GM12878 (cell line): Measurements from ENCODE around the gene SKIDA1. TPM values are rescaled to one million over a fixed set of nuclear protein-coding genes. Genes with fewer than 3 reads are reported as not detected.

Experiments used
- ATF7 ChIP-seq: fragments of 450-650 bp; IDR thresholded peaks from 2 replicates; pipeline ENCODE4 v1.6.1; 2016; ENCODE audit warnings: low read depth, mild to moderate bottlenecking
- BMI1 ChIP-seq: fragments of 450-650 bp; IDR thresholded peaks from 2 replicates; pipeline ENCODE4 v1.6.1; 2016; ENCODE audit warnings: mild to moderate bottlenecking, moderate library complexity, borderline replicate concordance
- CBFB ChIP-seq: IDR thresholded peaks from 2 replicates; pipeline ENCODE4 v1.6.1; 2016; ENCODE audit warnings: antibody characterized with exemption, low read depth
- CHD4 ChIP-seq: fragments of 200-600 bp; sonication (generic); IDR thresholded peaks from 2 replicates; pipeline ENCODE4 v1.6.1; 2016; ENCODE audit warnings: mild to moderate bottlenecking
- CREM ChIP-seq: IDR thresholded peaks from 2 replicates; pipeline ENCODE4 v1.6.1; 2014; ENCODE audit warnings: antibody characterized with exemption, low read depth
- EED ChIP-seq: sonication (generic); IDR thresholded peaks from 2 replicates; pipeline ENCODE4 v1.6.1; 2016; ENCODE audit warnings: antibody characterized with exemption, low read depth
- FOS ChIP-seq: IDR thresholded peaks from 3 replicates; pipeline ENCODE4 v1.6.1; 2011; ENCODE audit warnings: borderline replicate concordance; ENCODE audit not compliant: insufficient read length; ENCODE audit errors: extremely low read depth
- HCFC1 ChIP-seq: fragments of 150-350 bp; IDR thresholded peaks from 2 replicates; pipeline ENCODE4 v1.6.1; 2014; ENCODE audit warnings: low read length
- HDAC2 ChIP-seq: fragments of 200-600 bp; sonication (generic); IDR thresholded peaks from 2 replicates; pipeline ENCODE4 v1.6.1; 2017
- HDAC6 ChIP-seq: fragments of 200-600 bp; sonication (generic); IDR thresholded peaks from one replicate; pipeline ENCODE4 v1.8.0; 2017; ENCODE audit warnings: antibody characterized with exemption; ENCODE audit not compliant: unreplicated experiment
- MLLT1 ChIP-seq: fragments of 450-650 bp; IDR thresholded peaks from 2 replicates; pipeline ENCODE4 v1.6.1; 2016; ENCODE audit warnings: mild to moderate bottlenecking
- MXI1 ChIP-seq: fragments of 150-350 bp; IDR thresholded peaks from 2 replicates; pipeline ENCODE4 v1.6.1; 2011; ENCODE audit warnings: low read depth, mild to moderate bottlenecking, inconsistent platforms, low read length, improper control_type of control experiment
- RB1 ChIP-seq: fragments of 450-650 bp; formaldehyde crosslinking; IDR thresholded peaks from 2 replicates; pipeline ENCODE4 v1.6.1; 2017; ENCODE audit warnings: mild to moderate bottlenecking, borderline replicate concordance
- RUNX3 ChIP-seq: IDR thresholded peaks from 2 replicates; pipeline ENCODE4 v1.6.1; 2012; ENCODE audit warnings: low read length, inconsistent platforms
- SKIL ChIP-seq: fragments of 450-650 bp; IDR thresholded peaks from 2 replicates; pipeline ENCODE4 v1.6.1; 2017; ENCODE audit warnings: mild to moderate bottlenecking, low read depth, inconsistent platforms; ENCODE audit not compliant: poor library complexity, severe bottlenecking
- SMAD5 ChIP-seq: IDR thresholded peaks from 2 replicates; pipeline ENCODE4 v1.6.1; 2016; ENCODE audit warnings: antibody characterized with exemption, low read depth
- SREBF2 ChIP-seq: IDR thresholded peaks from 2 replicates; pipeline ENCODE4 v1.6.1; 2012; ENCODE audit warnings: mild to moderate bottlenecking, low read length
- TBL1XR1 ChIP-seq: IDR thresholded peaks from 2 replicates; pipeline ENCODE4 v1.6.1; 2012; ENCODE audit warnings: low read depth, low read length, improper control_type of control experiment
- TCF12 ChIP-seq: IDR thresholded peaks from 2 replicates; pipeline ENCODE4 v1.6.1; 2011; ENCODE audit warnings: low read depth, mild to moderate bottlenecking, low read length
- ZNF217 ChIP-seq: fragments of 450-650 bp; IDR thresholded peaks from 2 replicates; pipeline ENCODE4 v1.6.1; 2017; ENCODE audit warnings: antibody characterized with exemption, mild to moderate bottlenecking
- ZNF592 ChIP-seq: fragments of 450-650 bp; IDR thresholded peaks from 2 replicates; pipeline ENCODE4 v1.6.1; 2017; ENCODE audit warnings: mild to moderate bottlenecking, moderate library complexity
- ZSCAN29 ChIP-seq: fragments of 450-650 bp; IDR thresholded peaks from 2 replicates; pipeline ENCODE4 v1.6.1; 2017; ENCODE audit warnings: mild to moderate bottlenecking, moderate library complexity
- polyA plus RNA-seq, 11 experiments: library from polyadenylated mRNA; depleted of rRNA in 4 of 11; unstranded in 6 of 11; stranded (reverse) in 5 of 11; fragments of >200 nt; fragmentation: Nextera tagmentation in 4 of 11; fragmentation: Illumina TruSeq in 1 of 11; extraction: Ambion mirVana in 4 of 11; extraction: Trizol in 1 of 11; gene quantifications; 1 replicate in 1 of 11; 2 replicates in 10 of 11; pipeline versions ENCODE4 v1.2.1 to v1.2.3, GENCODE V29; 2011 to 2016; ENCODE audit warnings: inconsistent platforms in 2 of 11, missing spikeins in 2 of 11, low read depth in 1 of 11
- total RNA-seq, 4 experiments: library from RNA; depleted of rRNA in 3 of 4; stranded (reverse); fragments of >200 nt in 3 of 4; fragmentation: Illumina TruSeq in 1 of 4; extraction: Trizol in 1 of 4; gene quantifications; 2 replicates each; pipeline versions ENCODE4 v1.2.1 to v1.2.3, GENCODE V29; 2013 to 2021
- TF ChIP-seq, protein P1 (sequence below): IDR thresholded peaks from 2 replicates; pipeline ENCODE4 v1.6.1; 2011; ENCODE audit warnings: mild to moderate bottlenecking, low read depth, low read length, moderate library complexity; ENCODE audit not compliant: insufficient replicate concordance

The SKIDA1 gene
- total and polyA plus RNA-seq, 10 of the 15 experiments (the other 5 are each of a cell fraction or from before 2014, with no cell fraction given) = 0.05 to 0.90 (median 0.28) TPM

GRCh38 chr10:21494191-21495001 is 31.1 kb downstream of the SKIDA1 start (continued):
- TF ChIP-seq SKIL = no peak
- TF ChIP-seq CBFB = 0 out of 2 replicates have a peak, but pooled peaks have one; percentile 32
- peak; percentile 69 for TF ChIP-seq RUNX3
- TF ChIP-seq RB1 = no peak
- 0 out of 2 replicates have a peak, but pooled peaks have one; percentile 10 for TF ChIP-seq EED
- TF ChIP-seq MXI1 = no peak
- no peak for TF ChIP-seq TCF12
- TF ChIP-seq CREM = no peak
- TF ChIP-seq ZNF592 = no peak
- no peak for TF ChIP-seq SREBF2
- TF ChIP-seq CHD4 = no peak
- TF ChIP-seq ZNF217 = no peak
- TF ChIP-seq ZSCAN29 = no peak
- TF ChIP-seq, protein P1, sequence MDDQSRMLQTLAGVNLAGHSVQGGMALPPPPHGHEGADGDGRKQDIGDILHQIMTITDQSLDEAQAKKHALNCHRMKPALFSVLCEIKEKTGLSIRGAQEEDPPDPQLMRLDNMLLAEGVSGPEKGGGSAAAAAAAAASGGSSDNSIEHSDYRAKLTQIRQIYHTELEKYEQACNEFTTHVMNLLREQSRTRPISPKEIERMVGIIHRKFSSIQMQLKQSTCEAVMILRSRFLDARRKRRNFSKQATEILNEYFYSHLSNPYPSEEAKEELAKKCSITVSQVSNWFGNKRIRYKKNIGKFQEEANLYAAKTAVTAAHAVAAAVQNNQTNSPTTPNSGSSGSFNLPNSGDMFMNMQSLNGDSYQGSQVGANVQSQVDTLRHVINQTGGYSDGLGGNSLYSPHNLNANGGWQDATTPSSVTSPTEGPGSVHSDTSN = no peak
- no peak for TF ChIP-seq HDAC2
- peak; percentile 68 for TF ChIP-seq HDAC6
- no peak for TF ChIP-seq SMAD5
- TF ChIP-seq MLLT1 = no peak
- TF ChIP-seq FOS = no peak
- TF ChIP-seq ATF7 = no peak
- no peak for TF ChIP-seq TBL1XR1
- no peak for TF ChIP-seq BMI1
- no peak for TF ChIP-seq HCFC1
